Left renal cortex interstitium (tissue), 4 donors: Measurements from ENCODE around the gene SHOC1. TPM values are rescaled to one million over a fixed set of nuclear protein-coding genes. Genes with fewer than 3 reads are reported as not detected.
A peak's percentile ranks its signal among the peaks of the same experiment; 100 is the strongest.
"Not testable (repeated sequence)": the region's sequence is repeated elsewhere in the genome, so short reads cannot be mapped to it uniquely, and the experiment has no call there.

ENCODE experiments used
- DNase-seq, 4 donors: peaks; one replicate each; pipeline ENCODE4 v3.0.0-alpha.2; 2013; ENCODE audit warnings: low read depth in 4 of 4, low spot score in 2 of 4, missing footprints in 1 of 4
- polyA plus RNA-seq, 4 donors: library from polyadenylated mRNA; unstranded; fragments of 120-200 nt; gene quantifications; one replicate each; pipeline ENCODE4 v1.2.1, GENCODE V29; 2013; ENCODE audit not compliant: insufficient read length in 4 of 4

The SHOC1 gene
- polyA plus RNA-seq, 4 donors: 0.78 to 1.5 (median 1.2) TPM

GRCh38 chr9:111806259-111806658 lies 11.5 kb upstream of the SHOC1 start:
- DNase-seq: no peak

- no peak for DNase-seq
Measured at GRCh38 chr9:111805830-111806241, 11.1 kb upstream of the SHOC1 start.

GRCh38 chr9:111805262-111805661 lies 10.5 kb upstream of the SHOC1 start:
- DNase-seq: no peak

GRCh38 chr9:111804636-111805035 lies 9.9 kb upstream of the SHOC1 start:
- no peak for DNase-seq

GRCh38 chr9:111803924-111804323 lies 9.2 kb upstream of the SHOC1 start:
- no peak for DNase-seq

GRCh38 chr9:111799915-111800526 lies 5.3 kb upstream of the SHOC1 start:
- no peak for DNase-seq

GRCh38 chr9:111799506-111799905 lies 4.8 kb upstream of the SHOC1 start:
- no peak for DNase-seq

GRCh38 chr9:111798786-111799185 lies 4.0 kb upstream of the SHOC1 start:
- no peak for DNase-seq

- no peak for DNase-seq
Measured at GRCh38 chr9:111795557-111795839, 761 bp upstream of the SHOC1 start.

GRCh38 chr9:111791821-111792220 lies 2.9 kb downstream of the SHOC1 start:
- not testable (repeated sequence) for DNase-seq

- DNase-seq: no peak
Measured at GRCh38 chr9:111789881-111790280, 4.9 kb downstream of the SHOC1 start.

GRCh38 chr9:111783857-111784256 lies 10.9 kb downstream of the SHOC1 start:
- no peak for DNase-seq

- DNase-seq: no peak
Measured at GRCh38 chr9:111783424-111783823, 11.3 kb downstream of the SHOC1 start.

GRCh38 chr9:111766066-111766465 lies 28.7 kb downstream of the SHOC1 start:
- no peak for DNase-seq

GRCh38 chr9:111762556-111762955 lies 32.2 kb downstream of the SHOC1 start:
- DNase-seq: no peak

GRCh38 chr9:111759762-111760639 lies 34.7 kb downstream of the SHOC1 start:
- DNase-seq: peak; percentile 37 to 72 (median 58)

- DNase-seq: no peak
Measured at GRCh38 chr9:111754800-111755199, 39.9 kb downstream of the SHOC1 start.

- no peak for DNase-seq
Measured at GRCh38 chr9:111752455-111752854, 42.3 kb downstream of the SHOC1 start.
